K562 (cell line): ENCODE results near the gene XPO6. TPM values are rescaled to one million over a fixed set of nuclear protein-coding genes. Genes with fewer than 3 reads are reported as not detected.

Experiments used
- AFF1 ChIP-seq, 2 experiments: fragments of 450-650 bp; IDR thresholded peaks; 2 replicates each; pipeline ENCODE4 v1.6.1; 2018; ENCODE audit warnings: mild to moderate bottlenecking in 2 of 2, low read depth in 1 of 2; ENCODE audit not compliant: partially characterized antibody in 2 of 2
- DIDO1 ChIP-seq: fragments of 450-650 bp; IDR thresholded peaks from 2 replicates; pipeline ENCODE4 v1.6.1; 2016; ENCODE audit warnings: low read depth, missing biosample characterization, missing genetic modification characterization
- DMBX1 ChIP-seq: fragments of 250-450 bp; sonication (Bioruptor Pico); IDR thresholded peaks from 2 replicates; pipeline ENCODE4 v1.8.0; 2022; ENCODE audit warnings: inconsistent platforms, mild to moderate bottlenecking, moderate library complexity, borderline replicate concordance
- ESRRA ChIP-seq: fragments of 450-650 bp; IDR thresholded peaks from 2 replicates; pipeline ENCODE4 v1.6.1; 2014; ENCODE audit warnings: low read depth, mild to moderate bottlenecking, moderate library complexity, borderline replicate concordance
- ETS2 ChIP-seq: IDR thresholded peaks from 2 replicates; pipeline ENCODE4 v1.6.1; 2016; ENCODE audit warnings: borderline replicate concordance, missing genetic modification characterization, mild to moderate bottlenecking, moderate library complexity, missing compliant biosample characterization; ENCODE audit not compliant: poor library complexity, severe bottlenecking
- ETV1 ChIP-seq: fragments of 450-650 bp; conservative IDR thresholded peaks from 2 replicates; pipeline ENCODE4 v1.6.1; 2016; ENCODE audit warnings: missing genetic modification characterization, control low read depth, low read depth, missing compliant biosample characterization
- ILF3 ChIP-seq: fragments of 450-650 bp; IDR thresholded peaks from 2 replicates; pipeline ENCODE4 v1.6.1; 2018; ENCODE audit warnings: antibody characterized with exemption, mild to moderate bottlenecking, moderate library complexity, borderline replicate concordance
- ILK ChIP-seq: fragments of 450-650 bp; IDR thresholded peaks from 2 replicates; pipeline ENCODE4 v1.6.1; 2016; ENCODE audit warnings: missing genetic modification characterization, low read depth, mild to moderate bottlenecking, missing compliant biosample characterization, moderate library complexity, borderline replicate concordance
- MIER1 ChIP-seq: fragments of 450-650 bp; IDR thresholded peaks from 2 replicates; pipeline ENCODE4 v1.6.1; 2016; ENCODE audit warnings: antibody characterized with exemption, mild to moderate bottlenecking, low read depth
- SMARCA4 ChIP-seq: fragments of 450-650 bp; IDR thresholded peaks from 2 replicates; pipeline ENCODE4 v1.6.1; 2016
- TAF9B ChIP-seq: fragments of 450-650 bp; IDR thresholded peaks from 2 replicates; pipeline ENCODE4 v1.6.1; 2018; ENCODE audit warnings: mild to moderate bottlenecking; ENCODE audit not compliant: partially characterized antibody
- TCF7L2 ChIP-seq: fragments of 150-350 bp; IDR thresholded peaks from 2 replicates; pipeline ENCODE4 v1.6.1; 2016; ENCODE audit warnings: low read depth, mild to moderate bottlenecking, low read length, moderate library complexity
- YY1 ChIP-seq, 3 experiments: IDR thresholded peaks; 2 replicates each; pipeline ENCODE4 v1.6.1; 2011; ENCODE audit warnings: low read length in 2 of 3, mild to moderate bottlenecking in 2 of 3, moderate library complexity in 2 of 3, borderline replicate concordance in 1 of 3, control low read depth in 1 of 3, low read depth in 1 of 3; ENCODE audit not compliant: insufficient read depth in 3 of 3, insufficient replicate concordance in 2 of 3, control insufficient read depth in 1 of 3, insufficient read length in 1 of 3; ENCODE audit errors: extremely low read depth in 1 of 3
- ZKSCAN1 ChIP-seq: fragments of 150-350 bp; IDR thresholded peaks from 2 replicates; pipeline ENCODE4 v1.6.1; 2016; ENCODE audit warnings: low read depth, low read length
- ZKSCAN3 ChIP-seq: fragments of 250-450 bp; sonication (Bioruptor Pico); IDR thresholded peaks from 2 replicates; pipeline ENCODE4 v1.4.0; 2020
- polyA plus RNA-seq, 8 experiments: library from polyadenylated mRNA; depleted of rRNA in 4 of 8; stranded (reverse) in 5 of 8; unstranded in 3 of 8; fragments of >200 nt; fragmentation: Nextera tagmentation in 2 of 8; fragmentation: Illumina TruSeq in 1 of 8; extraction: Ambion mirVana in 2 of 8; extraction: Trizol in 1 of 8; gene quantifications; 2 replicates each; pipeline versions ENCODE4 v1.2.1 to v1.2.3, GENCODE V29; 2011 to 2014; ENCODE audit warnings: inconsistent platforms in 1 of 8, missing spikeins in 1 of 8
- total RNA-seq, 7 experiments: library from RNA; depleted of rRNA in 6 of 7; stranded (reverse); fragments of >200 nt in 6 of 7; fragmentation: Illumina TruSeq in 2 of 7; extraction: Trizol in 2 of 7; gene quantifications; 2 replicates each; pipeline versions ENCODE4 v1.2.1 to v1.2.3, GENCODE V29; 2011 to 2021; ENCODE audit warnings: low replicate concordance in 1 of 7
- TF ChIP-seq, protein P1 (sequence below), 2 experiments: fragments of 200-800 bp in 1 of 2; sonication (Bioruptor generic) in 1 of 2; sonication (generic) in 1 of 2; formaldehyde crosslinking in 1 of 2; IDR thresholded peaks in 1 of 2; conservative IDR thresholded peaks in 1 of 2; 2 replicates each; pipeline versions ENCODE4 v1.5.0 to v1.6.1; 2016 to 2020; ENCODE audit warnings: missing compliant biosample characterization in 1 of 2, missing genetic modification characterization in 1 of 2, missing genetic modification reagents in 1 of 2
- TF ChIP-seq, protein P2 (sequence below): fragments of 250-450 bp; sonication (Bioruptor Pico); IDR thresholded peaks from 2 replicates; pipeline ENCODE4 v1.8.0; 2021; ENCODE audit warnings: borderline replicate concordance, mild to moderate bottlenecking, moderate library complexity; ENCODE audit not compliant: poor library complexity, severe bottlenecking
- TF ChIP-seq, protein P3 (sequence below): sonication (generic); formaldehyde crosslinking; IDR thresholded peaks from 2 replicates; pipeline ENCODE4 v1.8.0; 2022; ENCODE audit warnings: missing genetic modification reagents, mild to moderate bottlenecking, borderline replicate concordance

The XPO6 gene
- total and polyA plus RNA-seq, 9 of the 15 experiments (the other 6 are each of a cell fraction or from before 2014, with no cell fraction given): 11.2 to 196 (median 119) TPM

GRCh38 chr16:28211758-28212531 lies at the start of gene XPO6 (continued):
- TF ChIP-seq ILK (tag) (no peak), ETS2 (no peak), ESRRA (peak; percentile 53; the same call in 1 of the 2 replicates), DIDO1 (tag) (0 out of 2 replicates have a peak, but pooled peaks have one; percentile 36), DMBX1 (CRISPR knock-in tag) (peak; percentile 68; the same call in 1 of the 2 replicates), TCF7L2 (no peak), ILF3 (0 out of 2 replicates have a peak, but pooled peaks have one; percentile 48), ZKSCAN3 (CRISPR knock-in tag) (no peak), YY1 (IDR thresholded peaks at IDR 0.05; ENCODE audit: borderline replicate concordance in 1 of 3, control insufficient read depth in 1 of 3, extremely low read depth in 1 of 3, insufficient read depth in 3 of 3, insufficient read length in 1 of 3, insufficient replicate concordance in 2 of 3, low read depth in 1 of 3, low read length in 2 of 3) (peak; percentile 100), ETV1 (tag) (no peak), ZKSCAN1 (peak; percentile 45; the same call in 1 of the 2 replicates), AFF1 (IDR thresholded peaks at IDR 0.05; ENCODE audit: low read depth in 1 of 2, partially characterized antibody in 2 of 2) (no peak), SMARCA4 (no peak), MIER1 (no peak; the same call in 1 of the 2 replicates), TAF9B (peak; percentile 90)
- TF ChIP-seq, protein P1, sequence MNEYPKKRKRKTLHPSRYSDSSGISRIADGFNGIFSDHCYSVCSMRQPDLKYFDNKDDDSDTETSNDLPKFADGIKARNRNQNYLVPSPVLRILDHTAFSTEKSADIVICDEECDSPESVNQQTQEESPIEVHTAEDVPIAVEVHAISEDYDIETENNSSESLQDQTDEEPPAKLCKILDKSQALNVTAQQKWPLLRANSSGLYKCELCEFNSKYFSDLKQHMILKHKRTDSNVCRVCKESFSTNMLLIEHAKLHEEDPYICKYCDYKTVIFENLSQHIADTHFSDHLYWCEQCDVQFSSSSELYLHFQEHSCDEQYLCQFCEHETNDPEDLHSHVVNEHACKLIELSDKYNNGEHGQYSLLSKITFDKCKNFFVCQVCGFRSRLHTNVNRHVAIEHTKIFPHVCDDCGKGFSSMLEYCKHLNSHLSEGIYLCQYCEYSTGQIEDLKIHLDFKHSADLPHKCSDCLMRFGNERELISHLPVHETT (CRISPR knock-in tag; conservative IDR thresholded peaks at IDR 0.05 in 1 of 2, IDR thresholded peaks at IDR 0.05 in 1 of 2): peak in 1 of 2 experiments; percentile 84; a peak in 2 of 4 replicates
- TF ChIP-seq, protein P2, sequence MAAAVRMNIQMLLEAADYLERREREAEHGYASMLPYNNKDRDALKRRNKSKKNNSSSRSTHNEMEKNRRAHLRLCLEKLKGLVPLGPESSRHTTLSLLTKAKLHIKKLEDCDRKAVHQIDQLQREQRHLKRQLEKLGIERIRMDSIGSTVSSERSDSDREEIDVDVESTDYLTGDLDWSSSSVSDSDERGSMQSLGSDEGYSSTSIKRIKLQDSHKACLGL (CRISPR knock-in tag): peak; percentile 81
- TF ChIP-seq, protein P3, sequence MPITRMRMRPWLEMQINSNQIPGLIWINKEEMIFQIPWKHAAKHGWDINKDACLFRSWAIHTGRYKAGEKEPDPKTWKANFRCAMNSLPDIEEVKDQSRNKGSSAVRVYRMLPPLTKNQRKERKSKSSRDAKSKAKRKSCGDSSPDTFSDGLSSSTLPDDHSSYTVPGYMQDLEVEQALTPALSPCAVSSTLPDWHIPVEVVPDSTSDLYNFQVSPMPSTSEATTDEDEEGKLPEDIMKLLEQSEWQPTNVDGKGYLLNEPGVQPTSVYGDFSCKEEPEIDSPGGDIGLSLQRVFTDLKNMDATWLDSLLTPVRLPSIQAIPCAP: no peak
